Astrocyte (in vitro differentiated cells and primary cell): ENCODE results near the gene PCNX1. TPM values are rescaled to one million over a fixed set of nuclear protein-coding genes. Genes with fewer than 3 reads are reported as not detected.

Experiments used
- DNase-seq: peaks from one replicate; pipeline ENCODE4 v3.0.0-alpha.2; 2010; ENCODE audit warnings: low read depth
- FAIRE-seq: peaks from 2 replicates; lab custom pipeline; 2011; peaks lifted over from hg19 to GRCh38; lab: Jason Lieb, UNC
- H2AFZ ChIP-seq: 2 replicates; pipeline ENCODE4 v1.6.0; 2012; ENCODE audit warnings: low read depth, low read length, inconsistent platforms
- H3K27ac ChIP-seq: 2 replicates; pipeline ENCODE4 v1.5.1; 2011; ENCODE audit warnings: low read depth, low read length, inconsistent platforms
- H3K27me3 ChIP-seq: 2 replicates; pipeline ENCODE4 v1.6.0; 2011; ENCODE audit warnings: low read length, inconsistent platforms; ENCODE audit not compliant: insufficient read depth
- H3K36me3 ChIP-seq: 2 replicates; pipeline ENCODE4 v1.5.1; 2011; ENCODE audit warnings: low read length, inconsistent platforms; ENCODE audit not compliant: insufficient read depth
- H3K4me1 ChIP-seq: 2 replicates; pipeline ENCODE4 v1.5.1; 2011; ENCODE audit warnings: low read length, inconsistent platforms; ENCODE audit not compliant: insufficient read depth
- H3K4me2 ChIP-seq: 2 replicates; pipeline ENCODE4 v1.6.0; 2012; ENCODE audit warnings: low read length, inconsistent platforms
- H3K4me3 ChIP-seq: 2 replicates; pipeline ENCODE4 v1.5.1; 2011; ENCODE audit warnings: low read depth, mild to moderate bottlenecking, low read length, inconsistent platforms; ENCODE audit not compliant: insufficient read depth
- H3K79me2 ChIP-seq: 2 replicates; pipeline ENCODE4 v1.6.0; 2012; ENCODE audit warnings: mild to moderate bottlenecking, low read length, inconsistent platforms; ENCODE audit not compliant: insufficient read depth
- H3K9ac ChIP-seq: 2 replicates; pipeline ENCODE4 v1.6.0; 2012; ENCODE audit warnings: mild to moderate bottlenecking, low read length, inconsistent platforms
- H3K9me3 ChIP-seq: 2 replicates; pipeline ENCODE4 v1.5.1; 2012; ENCODE audit warnings: low read depth, mild to moderate bottlenecking, low read length, inconsistent platforms; ENCODE audit not compliant: insufficient read depth
- H4K20me1 ChIP-seq: 2 replicates; pipeline ENCODE4 v1.6.0; 2012; ENCODE audit warnings: low read length, inconsistent platforms; ENCODE audit not compliant: insufficient read depth
- H3K27ac Mint-ChIP-seq: one replicate; pipeline ENCODE4 v1.8.0; 2021; ENCODE audit warnings: mild to moderate bottlenecking, mixed read lengths; ENCODE audit not compliant: unreplicated experiment
- H3K27me3 Mint-ChIP-seq: one replicate; pipeline ENCODE4 v1.8.0; 2021; ENCODE audit warnings: low read depth, mixed read lengths; ENCODE audit not compliant: unreplicated experiment
- H3K36me3 Mint-ChIP-seq: one replicate; pipeline ENCODE4 v1.8.0; 2021; ENCODE audit warnings: low read depth, mixed read lengths; ENCODE audit not compliant: unreplicated experiment
- H3K4me1 Mint-ChIP-seq: one replicate; pipeline ENCODE4 v1.8.0; 2021; ENCODE audit warnings: low read depth, mixed read lengths; ENCODE audit not compliant: unreplicated experiment
- H3K4me3 Mint-ChIP-seq: one replicate; pipeline ENCODE4 v1.8.0; 2021; ENCODE audit warnings: mild to moderate bottlenecking, moderate library complexity, mixed read lengths; ENCODE audit not compliant: unreplicated experiment
- H3K9me3 Mint-ChIP-seq: one replicate; pipeline ENCODE4 v1.8.0; 2021; ENCODE audit warnings: mild to moderate bottlenecking, mixed read lengths; ENCODE audit not compliant: unreplicated experiment
- EZH2 ChIP-seq: IDR thresholded peaks from 2 replicates; pipeline ENCODE4 v1.6.1; 2012; ENCODE audit warnings: mild to moderate bottlenecking, low read length, inconsistent platforms; ENCODE audit not compliant: insufficient read depth
- total RNA-seq: library from RNA; stranded (reverse); gene quantifications from 2 replicates; pipeline ENCODE4 v1.2.1, GENCODE V29; 2021
- TF ChIP-seq, protein P1 (sequence below): IDR thresholded peaks from 2 replicates; pipeline ENCODE4 v1.5.1; 2011; ENCODE audit warnings: low read depth, mild to moderate bottlenecking, inconsistent platforms, low read length, moderate library complexity; ENCODE audit not compliant: insufficient read depth

Gene PCNX1
- total RNA-seq, 1 donor from 2014 or later, result 91.3 TPM

DNA sequence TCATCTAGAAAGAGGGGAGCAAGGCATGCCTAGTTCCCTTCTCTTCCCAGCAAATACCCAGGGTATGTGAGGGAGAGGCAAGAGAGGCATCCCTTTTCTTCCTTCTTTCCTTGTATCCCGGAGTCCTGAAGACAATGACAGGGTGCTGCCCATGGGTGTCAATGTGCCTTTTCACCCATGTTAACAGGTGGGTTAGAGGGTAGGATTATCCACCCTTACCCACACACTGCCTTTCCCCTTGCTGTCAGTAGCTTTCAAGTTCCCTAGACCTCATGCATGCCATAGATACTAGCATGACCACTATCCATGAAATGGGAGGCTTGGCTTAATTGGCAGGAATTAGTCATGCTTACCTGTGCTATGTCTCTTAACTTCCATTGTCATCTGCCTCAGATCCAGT lies 36.3 kb upstream of the PCNX1 start:
- FAIRE-seq (no peak), DNase-seq (no peak)
- Mint-ChIP-seq H3K4me1 (peaks cover 5% of the 10 kb centered on the region), H3K27me3 (no peaks in the 10 kb centered on the region), H3K27ac (no peak overlapping the region), H3K4me3 (no peak overlapping the region), H3K9me3 (peaks cover 17% of the 10 kb centered on the region), H3K36me3 (no peaks in the 10 kb centered on the region)
- H2AFZ ChIP-seq, result no peak overlapping the region
- TF ChIP-seq EZH2, result no peak
- TF ChIP-seq, protein P1, sequence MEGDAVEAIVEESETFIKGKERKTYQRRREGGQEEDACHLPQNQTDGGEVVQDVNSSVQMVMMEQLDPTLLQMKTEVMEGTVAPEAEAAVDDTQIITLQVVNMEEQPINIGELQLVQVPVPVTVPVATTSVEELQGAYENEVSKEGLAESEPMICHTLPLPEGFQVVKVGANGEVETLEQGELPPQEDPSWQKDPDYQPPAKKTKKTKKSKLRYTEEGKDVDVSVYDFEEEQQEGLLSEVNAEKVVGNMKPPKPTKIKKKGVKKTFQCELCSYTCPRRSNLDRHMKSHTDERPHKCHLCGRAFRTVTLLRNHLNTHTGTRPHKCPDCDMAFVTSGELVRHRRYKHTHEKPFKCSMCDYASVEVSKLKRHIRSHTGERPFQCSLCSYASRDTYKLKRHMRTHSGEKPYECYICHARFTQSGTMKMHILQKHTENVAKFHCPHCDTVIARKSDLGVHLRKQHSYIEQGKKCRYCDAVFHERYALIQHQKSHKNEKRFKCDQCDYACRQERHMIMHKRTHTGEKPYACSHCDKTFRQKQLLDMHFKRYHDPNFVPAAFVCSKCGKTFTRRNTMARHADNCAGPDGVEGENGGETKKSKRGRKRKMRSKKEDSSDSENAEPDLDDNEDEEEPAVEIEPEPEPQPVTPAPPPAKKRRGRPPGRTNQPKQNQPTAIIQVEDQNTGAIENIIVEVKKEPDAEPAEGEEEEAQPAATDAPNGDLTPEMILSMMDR, result no peak
- no peaks in the 10 kb centered on the region for H3K36me3 ChIP-seq
- no peaks in the 10 kb centered on the region for H3K79me2 ChIP-seq
- no peaks in the 10 kb centered on the region for H3K4me1 ChIP-seq
- no peak overlapping the region for H3K27ac ChIP-seq
- no peaks in the 10 kb centered on the region for H4K20me1 ChIP-seq
- H3K4me3 ChIP-seq, result no peak overlapping the region
- no peak overlapping the region for H3K4me2 ChIP-seq
- H3K9me3 ChIP-seq, result no peaks in the 10 kb centered on the region
- H3K27me3 ChIP-seq, result no peaks in the 10 kb centered on the region
- H3K9ac ChIP-seq, result no peak overlapping the region

DNA sequence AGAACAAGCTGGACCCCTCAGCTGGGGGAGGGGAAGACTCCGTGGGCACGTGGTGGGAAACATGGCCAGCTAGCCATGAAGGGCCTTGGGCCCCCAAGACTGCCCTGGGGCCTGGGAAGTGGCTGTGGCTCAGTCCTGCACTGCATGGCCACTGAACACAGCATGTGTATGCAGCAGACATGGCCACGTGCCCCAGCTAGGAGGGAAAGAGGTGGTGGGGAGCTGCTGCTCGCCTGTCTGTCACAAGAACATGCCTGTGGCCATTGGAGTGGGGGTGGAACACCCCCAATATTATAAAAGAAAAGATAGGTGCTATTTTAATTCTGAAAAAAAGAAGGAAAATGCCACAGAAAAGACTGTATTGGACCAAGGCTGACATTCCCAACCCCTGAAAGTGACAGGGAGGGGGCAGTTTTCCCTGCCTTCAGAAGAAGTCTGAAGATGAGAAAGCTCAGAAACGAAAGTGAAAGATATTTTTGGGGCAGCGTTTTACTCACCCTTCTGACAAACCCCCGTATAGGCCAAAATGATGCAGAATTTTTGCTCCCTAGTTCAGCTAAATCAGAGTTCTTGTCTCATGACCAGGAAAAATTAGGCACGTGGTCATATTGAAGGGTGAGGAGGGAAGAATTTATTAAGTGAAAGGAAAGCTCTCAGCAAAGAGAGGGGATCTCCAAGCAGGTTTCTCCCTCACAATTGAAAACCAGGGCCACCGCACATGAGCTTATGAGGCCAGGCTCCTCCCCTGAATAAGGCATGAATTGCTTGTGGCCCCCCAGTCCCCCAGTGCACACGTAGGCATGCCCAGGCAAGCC lies 35.2 kb upstream of the PCNX1 start:
- Mint-ChIP-seq H3K27ac (peak overlapping the region; percentile 34), H3K36me3 (no peaks in the 10 kb centered on the region), H3K4me1 (peaks cover 8% of the 10 kb centered on the region), H3K27me3 (no peaks in the 10 kb centered on the region), H3K9me3 (peaks cover 15% of the 10 kb centered on the region), H3K4me3 (no peak overlapping the region)
- TF ChIP-seq, protein P1, result no peak
- no peak for TF ChIP-seq EZH2
- FAIRE-seq (no peak), DNase-seq (no peak)
- no peaks in the 10 kb centered on the region for H3K27me3 ChIP-seq
- H3K9ac ChIP-seq, result no peak overlapping the region
- H3K9me3 ChIP-seq, result no peaks in the 10 kb centered on the region
- no peaks in the 10 kb centered on the region for H3K79me2 ChIP-seq
- H3K27ac ChIP-seq, result no peak overlapping the region
- no peaks in the 10 kb centered on the region for H3K4me1 ChIP-seq
- H3K4me2 ChIP-seq, result no peak overlapping the region
- H2AFZ ChIP-seq, result no peak overlapping the region
- no peak overlapping the region for H3K4me3 ChIP-seq
- no peaks in the 10 kb centered on the region for H3K36me3 ChIP-seq
- H4K20me1 ChIP-seq, result no peaks in the 10 kb centered on the region

DNA sequence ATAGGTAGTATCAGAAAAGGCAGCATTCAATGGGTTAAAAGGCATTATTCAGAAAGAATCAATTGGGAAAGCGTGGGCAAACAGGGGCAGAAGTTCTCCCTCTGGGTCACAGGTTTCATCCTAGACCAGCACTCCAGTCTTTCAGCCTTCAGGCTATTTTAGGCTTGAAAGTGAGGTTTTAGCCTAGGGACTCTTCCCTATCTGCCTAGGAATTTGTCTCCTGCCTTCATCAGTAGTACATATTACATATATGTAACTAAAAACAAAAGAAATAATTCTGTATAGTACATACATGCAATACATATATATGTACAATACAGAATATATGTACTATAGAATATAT lies 34.6 kb upstream of the PCNX1 start:
- peaks cover 8% of the 10 kb centered on the region for H3K4me1 Mint-ChIP-seq
- no peak overlapping the region for H3K27ac ChIP-seq

More for the DNA sequence above, 34.6 kb upstream of the PCNX1 start:
- H3K27me3 ChIP-seq, result no peaks in the 10 kb centered on the region
- no peak overlapping the region for H3K4me3 Mint-ChIP-seq
- no peak overlapping the region for H3K9ac ChIP-seq
- no peaks in the 10 kb centered on the region for H3K9me3 ChIP-seq
- H4K20me1 ChIP-seq, result no peaks in the 10 kb centered on the region
- no peak overlapping the region for H3K4me2 ChIP-seq
- no peaks in the 10 kb centered on the region for H3K4me1 ChIP-seq
- no peak overlapping the region for H3K4me3 ChIP-seq
- DNase-seq (no peak), FAIRE-seq (no peak)
- no peaks in the 10 kb centered on the region for H3K36me3 Mint-ChIP-seq
- H3K9me3 Mint-ChIP-seq, result peaks cover 15% of the 10 kb centered on the region
- H3K36me3 ChIP-seq, result no peaks in the 10 kb centered on the region
- no peak overlapping the region for H2AFZ ChIP-seq
- H3K27me3 Mint-ChIP-seq, result no peaks in the 10 kb centered on the region
- H3K27ac Mint-ChIP-seq, result peak overlapping the region; percentile 34
- TF ChIP-seq EZH2, result no peak
- TF ChIP-seq, protein P1, result no peak
- no peaks in the 10 kb centered on the region for H3K79me2 ChIP-seq
